ENCODE results near the gene PIK3AP1. TPM values are rescaled to one million over a fixed set of nuclear protein-coding genes. Genes with fewer than 3 reads are reported as not detected.
A peak's percentile ranks its signal among the peaks of the same experiment; 100 is the strongest.

PIK3AP1 gene
- total RNA-seq, 1 experiment from 2014 or later = 1.6 TPM

DNA sequence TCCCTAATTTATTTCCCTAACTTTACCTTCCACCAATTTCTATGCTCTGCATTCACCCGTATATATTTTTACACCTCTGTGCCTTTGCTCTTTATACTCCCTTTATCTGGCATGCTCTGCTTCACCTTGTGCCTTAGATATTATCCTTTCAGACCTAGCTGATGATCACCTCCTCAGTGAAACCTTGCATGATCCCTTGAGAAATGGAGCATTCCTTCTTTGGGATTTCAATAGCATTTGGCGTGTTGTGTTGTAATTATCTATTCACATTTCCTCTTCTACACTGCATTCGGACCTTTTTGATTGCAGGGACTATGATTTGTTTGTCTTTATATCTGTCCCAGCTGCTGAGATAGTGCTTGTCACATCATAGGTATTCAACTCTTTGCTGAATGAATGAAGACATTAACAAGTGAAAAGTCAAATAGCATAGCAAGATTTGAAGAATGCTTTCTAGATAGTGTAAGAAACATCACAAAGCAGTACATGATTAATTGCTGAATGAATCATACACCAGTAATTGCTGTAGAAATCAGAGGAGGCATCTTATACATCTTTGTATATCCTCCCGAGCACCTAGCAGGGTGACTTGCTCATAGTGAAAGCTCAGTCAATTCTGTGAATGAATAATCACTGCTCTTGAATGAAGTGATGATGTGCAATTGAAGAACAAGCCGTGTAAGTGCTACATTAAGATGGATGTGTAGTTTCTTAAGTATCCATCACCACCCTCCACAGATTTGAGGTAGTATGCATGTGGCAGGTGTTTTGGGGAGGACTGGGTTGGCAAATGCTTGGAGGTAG, 131.5 kb downstream of the PIK3AP1 start:
- TF ChIP-seq, protein P1, sequence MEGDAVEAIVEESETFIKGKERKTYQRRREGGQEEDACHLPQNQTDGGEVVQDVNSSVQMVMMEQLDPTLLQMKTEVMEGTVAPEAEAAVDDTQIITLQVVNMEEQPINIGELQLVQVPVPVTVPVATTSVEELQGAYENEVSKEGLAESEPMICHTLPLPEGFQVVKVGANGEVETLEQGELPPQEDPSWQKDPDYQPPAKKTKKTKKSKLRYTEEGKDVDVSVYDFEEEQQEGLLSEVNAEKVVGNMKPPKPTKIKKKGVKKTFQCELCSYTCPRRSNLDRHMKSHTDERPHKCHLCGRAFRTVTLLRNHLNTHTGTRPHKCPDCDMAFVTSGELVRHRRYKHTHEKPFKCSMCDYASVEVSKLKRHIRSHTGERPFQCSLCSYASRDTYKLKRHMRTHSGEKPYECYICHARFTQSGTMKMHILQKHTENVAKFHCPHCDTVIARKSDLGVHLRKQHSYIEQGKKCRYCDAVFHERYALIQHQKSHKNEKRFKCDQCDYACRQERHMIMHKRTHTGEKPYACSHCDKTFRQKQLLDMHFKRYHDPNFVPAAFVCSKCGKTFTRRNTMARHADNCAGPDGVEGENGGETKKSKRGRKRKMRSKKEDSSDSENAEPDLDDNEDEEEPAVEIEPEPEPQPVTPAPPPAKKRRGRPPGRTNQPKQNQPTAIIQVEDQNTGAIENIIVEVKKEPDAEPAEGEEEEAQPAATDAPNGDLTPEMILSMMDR (IDR thresholded peaks at IDR 0.05; ENCODE audit: insufficient read depth in 1 of 2, low read depth in 1 of 2, low read length in 1 of 2, severe bottlenecking in 1 of 2, unreplicated experiment in 1 of 2) = no peak
- no peaks in the 10 kb centered on the region for H3K9me3 ChIP-seq
- DNase-seq = no peak
- peaks cover 37% of the 10 kb centered on the region for H3K4me1 ChIP-seq
- Mint-ChIP-seq H3K27ac (ENCODE audit: unreplicated experiment) (no peak overlapping the region), H3K4me1 (ENCODE audit: low read depth, unreplicated experiment) (peaks cover 6% of the 10 kb centered on the region), H3K36me3 (ENCODE audit: insufficient read depth, unreplicated experiment) (peaks cover 7% of the 10 kb centered on the region), H3K4me3 (ENCODE audit: unreplicated experiment) (no peak overlapping the region), H3K9me3 (ENCODE audit: unreplicated experiment) (no peaks in the 10 kb centered on the region), H3K27me3 (ENCODE audit: insufficient read depth, unreplicated experiment) (no peaks in the 10 kb centered on the region)
- BruUV-seq (replicated peaks) = no TSS peak
- POLR2A ChIA-PET = no interaction called here
- H3K36me3 ChIP-seq (ENCODE audit: control insufficient read depth, insufficient read depth, low read length) = no peaks in the 10 kb centered on the region
- H3K4me3 ChIP-seq (ENCODE audit: low read depth, low read length) = no peak overlapping the region
- CTCF ChIA-PET = no interaction called here
- no peaks in the 10 kb centered on the region for H3K27me3 ChIP-seq (replicated peaks; ENCODE audit: control insufficient read depth, insufficient read depth, low read length)
- intact Hi-C loops (cut with micrococcal nuclease; ENCODE audit: unreplicated experiment) = no loop called here

GRCh38 chr10:96588060-96588554, 132.2 kb downstream of the PIK3AP1 start:
- no peak overlapping the region for H3K27ac Mint-ChIP-seq (ENCODE audit: unreplicated experiment)
- no peak overlapping the region for H3K4me3 Mint-ChIP-seq (ENCODE audit: unreplicated experiment)
- H3K9me3 Mint-ChIP-seq (ENCODE audit: unreplicated experiment) = no peaks in the 10 kb centered on the region
- H3K27me3 Mint-ChIP-seq (ENCODE audit: insufficient read depth, unreplicated experiment) = no peaks in the 10 kb centered on the region
- H3K9me3 ChIP-seq = no peaks in the 10 kb centered on the region
- POLR2A ChIA-PET = interaction anchor here (0.5 to 1.4 kb wide), 2 partner anchors 49 to 53 kb away, joined by 3 to 5 read pairs; no protein-coding TSS in a partner anchor
- peaks cover 14% of the 10 kb centered on the region for H3K36me3 Mint-ChIP-seq (ENCODE audit: insufficient read depth, unreplicated experiment)
- no peak for DNase-seq
- TF ChIP-seq, protein P1 (IDR thresholded peaks at IDR 0.05; ENCODE audit: insufficient read depth in 1 of 2, low read depth in 1 of 2, low read length in 1 of 2, severe bottlenecking in 1 of 2, unreplicated experiment in 1 of 2) = no peak
- no peaks in the 10 kb centered on the region for H3K27me3 ChIP-seq (replicated peaks; ENCODE audit: control insufficient read depth, insufficient read depth, low read length)
- peaks cover 6% of the 10 kb centered on the region for H3K4me1 Mint-ChIP-seq (ENCODE audit: low read depth, unreplicated experiment)
- CTCF ChIA-PET = interaction anchor here (1.0 to 1.2 kb wide), 2 partner anchors 55 to 75 kb away, joined by 3 to 5 read pairs; partner anchors contain the start of gene TLL2
- no TSS peak for BruUV-seq (replicated peaks)
- H3K4me3 ChIP-seq (ENCODE audit: low read depth, low read length) = peak overlapping the region; percentile 95
- peaks cover 41% of the 10 kb centered on the region for H3K4me1 ChIP-seq
- no peaks in the 10 kb centered on the region for H3K36me3 ChIP-seq (ENCODE audit: control insufficient read depth, insufficient read depth, low read length)
- intact Hi-C loops (cut with micrococcal nuclease; ENCODE audit: unreplicated experiment) = no loop called here

GRCh38 chr10:96587264-96588059, 132.9 kb downstream of the PIK3AP1 start:
- Histone ChIP-seq H3K4me1 (peaks cover 41% of the 10 kb centered on the region), H3K9me3 (no peaks in the 10 kb centered on the region), H3K4me3 (ENCODE audit: low read depth, low read length) (peak overlapping the region; percentile 95), H3K36me3 (ENCODE audit: control insufficient read depth, insufficient read depth, low read length) (no peaks in the 10 kb centered on the region), H3K27me3 (replicated peaks; ENCODE audit: control insufficient read depth, insufficient read depth, low read length) (no peaks in the 10 kb centered on the region)
- intact Hi-C loops (cut with micrococcal nuclease; ENCODE audit: unreplicated experiment) = loop anchor here (2.0 kb wide), 1 partner anchor 45 kb away; no protein-coding TSS in a partner anchor
- no peaks in the 10 kb centered on the region for H3K9me3 Mint-ChIP-seq (ENCODE audit: unreplicated experiment)
- H3K36me3 Mint-ChIP-seq (ENCODE audit: insufficient read depth, unreplicated experiment) = peaks cover 18% of the 10 kb centered on the region
- DNase-seq = peak in 1 of 2 experiments; percentile 68
- CTCF ChIA-PET = interaction anchor here (1.0 to 1.2 kb wide), 3 partner anchors 53 to 74 kb away, joined by 3 to 5 read pairs (median 3); partner anchors contain the start of gene TLL2
- H3K27me3 Mint-ChIP-seq (ENCODE audit: insufficient read depth, unreplicated experiment) = no peaks in the 10 kb centered on the region
- no peak overlapping the region for H3K4me3 Mint-ChIP-seq (ENCODE audit: unreplicated experiment)
- BruUV-seq (replicated peaks) = TSS peak; percentile 80
- peaks cover 6% of the 10 kb centered on the region for H3K4me1 Mint-ChIP-seq (ENCODE audit: low read depth, unreplicated experiment)
- TF ChIP-seq, protein P1 (IDR thresholded peaks at IDR 0.05; ENCODE audit: insufficient read depth in 1 of 2, low read depth in 1 of 2, low read length in 1 of 2, severe bottlenecking in 1 of 2, unreplicated experiment in 1 of 2) = no peak
- POLR2A ChIA-PET = interaction anchor here (0.5 to 1.4 kb wide), 3 partner anchors 46 to 54 kb away, joined by 3 to 5 read pairs (median 5); no protein-coding TSS in a partner anchor
- H3K27ac Mint-ChIP-seq (ENCODE audit: unreplicated experiment) = no peak overlapping the region

All from Caco-2 (cell line).